T-cell (primary cell): ENCODE results near the gene PHYKPL. TPM values are rescaled to one million over a fixed set of nuclear protein-coding genes. Genes with fewer than 3 reads are reported as not detected.

Source experiments
- ATAC-seq, 4 experiments: fragments of 200-7000 bp in 3 of 4; fragments of 150-1000 bp in 1 of 4; cut with Tn5 transposase; replicated peaks in 1 of 4; 1 replicate in 3 of 4; 2 replicates in 1 of 4; pipeline ENCODE4 v1.10.0; 2021; ENCODE audit warnings: moderate library complexity in 3 of 4, mild to moderate bottlenecking in 2 of 4, moderate number of reproducible peaks in 1 of 4
- CTCF ChIA-PET, 2 donors: fragments of 300-600 bp; sonication (Branson Sonifier 250); formaldehyde crosslinking; loops; one replicate each; lab custom pipeline; 2022; ENCODE audit warnings: antibody characterized with exemption in 2 of 2; lab: Charles Lee
- POLR2A ChIA-PET, 2 donors: fragments of 300-600 bp; sonication (Branson Sonifier 250); formaldehyde crosslinking; loops; one replicate each; lab custom pipeline; 2022; ENCODE audit warnings: antibody characterized with exemption in 2 of 2; lab: Charles Lee
- DNase-seq, 35 experiments: peaks; one replicate each; pipeline versions ENCODE4 v3.0.0 to v3.0.0-alpha.2; 2013 to 2023
- H3K27ac ChIP-seq: one replicate; pipeline ENCODE4 v1.5.1; 2013; ENCODE audit warnings: low read length
- H3K27me3 ChIP-seq, 2 experiments: replicated peaks in 1 of 2; 1 replicate in 1 of 2; 2 replicates in 1 of 2; pipeline versions ENCODE4 v1.6.1 to v1.7.0; 2013; ENCODE audit warnings: low read length in 1 of 2, mixed read lengths in 1 of 2; ENCODE audit not compliant: control insufficient read depth in 2 of 2, insufficient read depth in 2 of 2; ENCODE audit errors: extremely low read depth in 1 of 2
- H3K36me3 ChIP-seq, 2 donors: 1 replicate in 1 of 2; 2 replicates in 1 of 2; pipeline versions ENCODE4 v1.6.1 to v1.7.0; 2013; ENCODE audit warnings: low read length in 1 of 2; ENCODE audit not compliant: control insufficient read depth in 2 of 2, insufficient read depth in 1 of 2; ENCODE audit errors: extremely low read depth in 1 of 2
- H3K4me1 ChIP-seq, 2 experiments: 1 replicate in 1 of 2; 2 replicates in 1 of 2; pipeline versions ENCODE4 v1.6.1 to v1.7.0; 2013; ENCODE audit warnings: low read length in 2 of 2, mixed read lengths in 1 of 2; ENCODE audit not compliant: insufficient read depth in 2 of 2, control insufficient read depth in 1 of 2; ENCODE audit errors: extremely low read depth in 1 of 2
- H3K4me3 ChIP-seq, 2 donors: 1 replicate in 1 of 2; 2 replicates in 1 of 2; pipeline versions ENCODE4 v1.5.1 to v1.7.0; 2013; ENCODE audit warnings: mild to moderate bottlenecking in 2 of 2, low read length in 1 of 2, moderate library complexity in 1 of 2; ENCODE audit not compliant: control insufficient read depth in 1 of 2; ENCODE audit errors: extremely low read depth in 1 of 2
- H3K9me3 ChIP-seq: 2 replicates; pipeline ENCODE4 v1.7.0; 2013
- H3K27ac Mint-ChIP-seq, 2 donors: one replicate each; pipeline ENCODE4 v1.8.0; 2020 to 2021; ENCODE audit warnings: mild to moderate bottlenecking in 2 of 2, mixed read lengths in 2 of 2
- H3K27me3 Mint-ChIP-seq, 2 donors: one replicate each; pipeline ENCODE4 v1.8.0; 2021 to 2022; ENCODE audit warnings: mixed read lengths in 2 of 2
- H3K36me3 Mint-ChIP-seq: one replicate; pipeline ENCODE4 v1.8.0; 2021; ENCODE audit warnings: mixed read lengths
- H3K4me1 Mint-ChIP-seq, 3 donors: one replicate each; pipeline ENCODE4 v1.8.0; 2020 to 2022; ENCODE audit warnings: mixed read lengths in 3 of 3, mild to moderate bottlenecking in 1 of 3
- H3K4me3 Mint-ChIP-seq, 3 donors: one replicate each; pipeline ENCODE4 v1.8.0; 2020 to 2022; ENCODE audit warnings: mild to moderate bottlenecking in 3 of 3, mixed read lengths in 3 of 3, moderate library complexity in 3 of 3
- H3K9me3 Mint-ChIP-seq, 3 donors: one replicate each; pipeline ENCODE4 v1.8.0; 2020 to 2022; ENCODE audit warnings: mixed read lengths in 3 of 3
- WGBS: methylation state at CpG from one replicate; pipeline ENCODE4 v1.1.5; 2013; ENCODE audit warnings: missing lambda C conversion rate; ENCODE audit not compliant: insufficient coverage; 5-methylcytosine and 5-hydroxymethylcytosine counted together
- total RNA-seq, 35 experiments: library from RNA in 6 of 35; stranded (reverse) in 6 of 35; fragments of 120-200 nt in 1 of 35; gene quantifications; one replicate each; pipeline versions ENCODE4 v1.2.1 to v1.2.4 and lab custom pipeline; 2013 to 2026

Gene PHYKPL
- total RNA-seq, 5 donors from 2014 or later (not counting 1 experiment from before 2014, with no cell fraction given): 135 to 208 (median 193) TPM

- ChIA-PET CTCF (no interaction called here), POLR2A (no interaction called here)
These were observed 46.2 kb downstream of the PHYKPL start for GRCh38 chr5:178186427-178186826.

GRCh38 chr5:178182158-178182876 is 50.3 kb downstream of the PHYKPL start:
- ChIA-PET POLR2A (interaction anchor here in 1 of 2 donors (0.6 kb wide), 1 partner anchor 8 kb away, joined by 5 read pairs; no protein-coding TSS in a partner anchor), CTCF (interaction anchor here in 1 of 2 donors (1.0 kb wide), 1 partner anchor 107 kb away, joined by 3 read pairs; no protein-coding TSS in a partner anchor)
- WGBS: 5% methylated on average over 3 of the region's 4 CpGs

More at GRCh38 chr5:178186427-178186826, 46.2 kb downstream of the PHYKPL start:
- Mint-ChIP-seq H3K27ac (no peak overlapping the region), H3K9me3 (no peaks in the 10 kb centered on the region), H3K27me3 (peaks cover 5 to 9% of the 10 kb centered on the region in 2 donors), H3K4me1 (peaks cover 7 to 8% (median 7%) of the 10 kb centered on the region in 3 donors), H3K4me3 (no peak overlapping the region), H3K36me3 (no peaks in the 10 kb centered on the region)
- Histone ChIP-seq H3K36me3 (no peaks in the 10 kb centered on the region), H3K9me3 (no peaks in the 10 kb centered on the region), H3K27ac (no peak overlapping the region), H3K27me3 (peaks cover 0 to 17% of the 10 kb centered on the region in 2 experiments), H3K4me1 (peaks cover 0 to 2% of the 10 kb centered on the region in 2 experiments), H3K4me3 (no peak overlapping the region)
- no peak for ATAC-seq
- 79% methylated on average over 5 of the region's 6 CpGs for WGBS
- DNase-seq: no peak

GRCh38 chr5:178180141-178180863 is 52.3 kb downstream of the PHYKPL start:
- Histone ChIP-seq H3K9me3 (no peaks in the 10 kb centered on the region), H3K27me3 (no peaks in the 10 kb centered on the region), H3K27ac (no peak overlapping the region), H3K4me3 (no peak overlapping the region), H3K36me3 (no peaks in the 10 kb centered on the region), H3K4me1 (peaks cover 0 to 2% of the 10 kb centered on the region in 2 experiments)
- no peak for ATAC-seq
- no peak overlapping the region for H3K27ac Mint-ChIP-seq
- no peaks in the 10 kb centered on the region for H3K36me3 Mint-ChIP-seq
- H3K27me3 Mint-ChIP-seq: peaks cover 9 to 12% of the 10 kb centered on the region in 2 donors
- peaks cover 7 to 8% (median 7%) of the 10 kb centered on the region in 3 donors for H3K4me1 Mint-ChIP-seq
- ChIA-PET POLR2A (interaction anchor here in 1 of 2 donors (0.5 kb wide), 1 partner anchor 39 kb away, joined by 4 read pairs; no protein-coding TSS in a partner anchor), CTCF (no interaction called here)
- no peak overlapping the region for H3K4me3 Mint-ChIP-seq
- no peaks in the 10 kb centered on the region for H3K9me3 Mint-ChIP-seq
- WGBS: 90% methylated on average over 2 of the region's 9 CpGs
- DNase-seq: no peak

More at GRCh38 chr5:178182158-178182876, 50.3 kb downstream of the PHYKPL start:
- Mint-ChIP-seq H3K4me3 (no peak overlapping the region), H3K36me3 (no peaks in the 10 kb centered on the region), H3K27me3 (peaks cover 9 to 12% of the 10 kb centered on the region in 2 donors), H3K4me1 (peaks cover 7 to 8% (median 7%) of the 10 kb centered on the region in 3 donors), H3K27ac (peak overlapping the region in 1 of 2 donors; percentile 25), H3K9me3 (no peaks in the 10 kb centered on the region)
- Histone ChIP-seq H3K4me3 (no peak overlapping the region), H3K4me1 (peaks cover 0 to 2% of the 10 kb centered on the region in 2 experiments), H3K27ac (no peak overlapping the region), H3K9me3 (no peaks in the 10 kb centered on the region), H3K27me3 (no peaks in the 10 kb centered on the region), H3K36me3 (no peaks in the 10 kb centered on the region)
- DNase-seq: no peak
- peak in 2 of 4 experiments; percentile 16 to 42 for ATAC-seq

DNA sequence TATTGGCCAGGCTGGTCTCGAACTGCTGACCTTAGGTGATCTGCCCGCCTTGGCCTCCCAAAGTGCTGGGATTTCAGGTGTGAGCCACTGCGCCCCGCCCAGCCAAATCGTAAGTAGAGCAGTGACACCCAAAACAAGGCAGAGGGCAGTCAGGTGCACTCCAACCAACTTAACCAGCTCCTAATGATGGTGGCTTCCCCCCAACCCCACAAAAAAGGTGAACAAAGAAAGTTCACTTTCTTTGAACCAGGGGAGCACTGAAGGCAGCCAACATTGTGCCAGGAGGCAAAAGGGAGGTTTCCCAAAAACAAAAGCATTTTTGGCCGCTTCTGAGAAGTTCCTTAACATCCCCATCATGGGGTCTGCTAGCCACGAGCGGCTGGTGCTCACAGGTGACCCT is 55.0 kb downstream of the PHYKPL start:
- no peak overlapping the region for H3K27ac Mint-ChIP-seq
- peaks cover 9 to 12% of the 10 kb centered on the region in 2 donors for H3K27me3 Mint-ChIP-seq
- H3K4me3 Mint-ChIP-seq: no peak overlapping the region
- no peaks in the 10 kb centered on the region for H3K36me3 ChIP-seq
- DNase-seq (no peak), ATAC-seq (no peak)
- no peak overlapping the region for H3K4me3 ChIP-seq
- H3K4me1 Mint-ChIP-seq: peaks cover 7% of the 10 kb centered on the region in 3 donors
- no peaks in the 10 kb centered on the region for H3K36me3 Mint-ChIP-seq
- no peaks in the 10 kb centered on the region for H3K9me3 Mint-ChIP-seq
- H3K4me1 ChIP-seq: peaks cover 0 to 2% of the 10 kb centered on the region in 2 experiments
- no peaks in the 10 kb centered on the region for H3K27me3 ChIP-seq
- WGBS: 83% methylated on average over 5 of the region's 8 CpGs
- POLR2A ChIA-PET: no interaction called here
- no peak overlapping the region for H3K27ac ChIP-seq
- H3K9me3 ChIP-seq: no peaks in the 10 kb centered on the region
- CTCF ChIA-PET: no interaction called here

DNA sequence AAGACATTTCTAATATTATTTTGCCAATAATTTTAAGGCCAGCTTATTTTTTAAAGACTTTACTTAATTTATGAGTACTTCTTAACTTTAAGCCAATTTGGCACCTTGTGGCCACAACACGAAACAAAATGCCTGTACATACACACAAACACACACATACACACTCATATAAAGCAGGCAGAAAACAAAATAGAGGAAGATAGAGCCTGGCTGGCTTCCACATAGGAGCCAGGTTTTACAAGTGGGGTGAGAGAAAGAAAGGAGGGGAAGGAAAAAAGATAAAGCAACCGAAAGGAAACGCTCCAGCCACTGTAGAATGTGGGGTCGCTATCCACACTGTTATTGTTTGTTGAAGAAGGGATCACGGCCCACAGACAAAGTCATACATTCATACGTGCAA is 55.8 kb downstream of the PHYKPL start:
- no peak overlapping the region for H3K27ac ChIP-seq
- no peak for DNase-seq
- 88% methylated on average over 4 of the region's 6 CpGs for WGBS
- H3K9me3 ChIP-seq: no peaks in the 10 kb centered on the region
- no peaks in the 10 kb centered on the region for H3K27me3 ChIP-seq
- H3K4me3 Mint-ChIP-seq: no peak overlapping the region
- H3K27ac Mint-ChIP-seq: no peak overlapping the region
- H3K9me3 Mint-ChIP-seq: no peaks in the 10 kb centered on the region
- no peaks in the 10 kb centered on the region for H3K36me3 ChIP-seq
- no peak for ATAC-seq
- H3K4me1 Mint-ChIP-seq: no peaks in the 10 kb centered on the region
- no peak overlapping the region for H3K4me3 ChIP-seq
- ChIA-PET CTCF (no interaction called here), POLR2A (no interaction called here)
- no peaks in the 10 kb centered on the region for H3K36me3 Mint-ChIP-seq
- H3K4me1 ChIP-seq: no peaks in the 10 kb centered on the region
- peaks cover 9 to 12% of the 10 kb centered on the region in 2 donors for H3K27me3 Mint-ChIP-seq

DNA sequence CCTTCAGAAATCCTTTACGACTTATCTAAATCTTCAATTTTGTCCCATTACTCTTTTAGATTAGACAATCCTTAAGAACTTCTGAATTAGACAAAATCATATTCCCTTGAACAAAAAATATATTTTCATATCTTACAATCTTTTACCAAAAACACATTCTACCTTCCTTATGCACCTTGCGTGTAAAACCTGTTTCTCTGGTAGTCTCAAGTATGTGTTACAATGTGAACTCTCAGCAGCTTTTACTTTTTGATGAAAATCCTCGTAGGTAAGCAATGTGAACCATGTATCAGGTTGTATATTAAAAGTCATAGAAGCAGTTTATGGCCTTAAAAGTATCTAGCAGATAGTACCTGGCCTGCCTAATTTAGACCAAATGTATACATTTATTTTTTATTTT is 58.1 kb downstream of the PHYKPL start:
- Histone ChIP-seq H3K4me1 (no peaks in the 10 kb centered on the region), H3K4me3 (no peak overlapping the region), H3K27ac (no peak overlapping the region), H3K36me3 (no peaks in the 10 kb centered on the region), H3K27me3 (no peaks in the 10 kb centered on the region), H3K9me3 (no peaks in the 10 kb centered on the region)
- Mint-ChIP-seq H3K36me3 (no peaks in the 10 kb centered on the region), H3K27me3 (peaks cover 5 to 6% of the 10 kb centered on the region in 2 donors), H3K27ac (no peak overlapping the region), H3K4me1 (no peaks in the 10 kb centered on the region), H3K4me3 (no peak overlapping the region), H3K9me3 (no peaks in the 10 kb centered on the region)
- ChIA-PET CTCF (interaction anchor here in 1 of 2 donors (0.7 kb wide), 1 partner anchor 11 kb away, joined by 3 read pairs; no protein-coding TSS in a partner anchor), POLR2A (no interaction called here)
- DNase-seq: no peak
- WGBS: 100% methylated on average over 1 of the region's 3 CpGs
- ATAC-seq: no peak
